Epithelial cell of alveolus of lung (primary cell): ENCODE measurements around the gene ZNF853. TPM values are rescaled to one million over a fixed set of nuclear protein-coding genes. Genes with fewer than 3 reads are reported as not detected.

Source experiments
- total RNA-seq: library from RNA; depleted of rRNA; stranded (reverse); fragments of >200 nt; gene quantifications from 2 replicates; pipeline ENCODE4 v1.2.1, GENCODE V29; 2015

The ZNF853 gene
- total RNA-seq = 5.8 and 6.5 TPM in 2 replicates

GRCh38 chr7:6614953-6615722 is at the start of gene ZNF853:
Gene ZNF853 (plus strand): TSS chr7:6615610. CDS start chr7:6616175, 565 bp downstream.

GRCh38 chr7:6577369-6578113 is 37.9 kb upstream of the ZNF853 start, which contains the start of gene ZDHHC4:
Gene ZDHHC4 (plus strand): TSS chr7:6577454. CDS start chr7:6580562, 3,108 bp downstream.

GRCh38 chr7:6589829-6590644 is 25.4 kb upstream of the ZNF853 start, which contains the start of gene INTS15:
Gene INTS15 (plus strand): TSS chr7:6590021. CDS start chr7:6590284, 263 bp downstream.

GRCh38 chr7:6636741-6637543 is 21.5 kb downstream of the ZNF853 start, which contains the start of gene ZNF316:
Gene ZNF316 (plus strand): TSS chr7:6637318. CDS start chr7:6642410, 5,092 bp downstream.

Other genes starting within 250 kb of the ZNF853 start
- gene RAC1, start 241.1 kb upstream of the ZNF853 start, total RNA-seq = 126 and 129 TPM in 2 replicates
- 9.7 TPM in 2 replicates for gene DAGLB, start 167.7 kb upstream of the ZNF853 start, total RNA-seq
- 205 and 231 TPM in 2 replicates for gene KDELR2, start 131.5 kb upstream of the ZNF853 start, total RNA-seq
- 0.08 TPM in 1 of 2 replicates, not detected in the other for gene GRID2IP, start 64.1 kb upstream of the ZNF853 start, total RNA-seq
- 64.4 and 72.1 TPM in 2 replicates for gene ZDHHC4, start 38.2 kb upstream of the ZNF853 start, total RNA-seq
- 19.0 and 23.3 TPM in 2 replicates for gene INTS15, start 25.6 kb upstream of the ZNF853 start, total RNA-seq
- gene ZNF316, start 21.7 kb downstream of the ZNF853 start, total RNA-seq = 11.1 and 12.0 TPM in 2 replicates
- gene ZNF12, start 91.3 kb downstream of the ZNF853 start, total RNA-seq = 9.8 and 19.8 TPM in 2 replicates
- gene RSPH10B2, start 138.5 kb downstream of the ZNF853 start, total RNA-seq = not detected in 2 replicates
- 6.6 and 40.0 TPM in 2 replicates for gene CCZ1B, start 210.7 kb downstream of the ZNF853 start, total RNA-seq